ENCODE data around the gene TSR3. TPM values are rescaled to one million over a fixed set of nuclear protein-coding genes. Genes with fewer than 3 reads are reported as not detected.

TSR3 gene
- polyA plus RNA-seq, 10 donors: 35.9 to 54.8 (median 44.5) TPM

DNA sequence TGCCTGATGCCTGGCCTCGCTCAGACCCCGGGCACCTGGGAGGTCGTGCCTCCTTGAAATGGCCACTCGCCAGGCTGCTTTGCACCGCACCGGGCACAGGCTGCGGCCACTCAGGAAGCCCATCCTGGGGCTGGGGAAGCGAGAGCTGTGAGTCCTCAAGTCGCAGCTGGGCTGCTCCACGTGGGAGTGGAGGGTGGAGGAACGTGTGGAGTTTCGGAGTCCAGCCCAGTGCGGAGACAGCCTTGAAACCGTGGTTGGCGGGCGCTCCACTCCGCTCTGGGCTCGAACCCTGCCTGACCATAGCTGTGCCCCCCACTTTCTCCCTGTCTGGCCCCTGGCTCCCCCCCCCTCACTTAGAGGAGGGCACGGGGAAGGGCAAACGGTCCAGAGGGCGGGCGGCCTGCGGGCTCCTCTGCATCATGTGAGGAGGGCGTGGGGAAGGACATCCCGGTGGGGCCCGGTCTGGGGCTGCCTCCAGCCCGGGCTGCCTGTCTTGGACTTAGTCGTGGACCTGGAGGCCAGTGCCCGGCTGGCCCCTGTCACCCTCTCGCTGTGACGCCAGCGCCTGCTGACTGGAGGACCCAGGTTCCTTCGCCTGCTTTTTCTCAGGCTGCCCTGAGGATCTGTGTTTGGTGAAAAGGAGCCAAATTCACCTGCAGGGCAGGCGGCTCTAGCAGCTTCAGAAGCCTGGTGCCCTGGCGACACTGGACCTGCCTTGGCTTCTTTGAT is 39.8 kb downstream of the TSR3 start:
- DNase-seq: peak in 1 of 3 donors; percentile 55

DNA sequence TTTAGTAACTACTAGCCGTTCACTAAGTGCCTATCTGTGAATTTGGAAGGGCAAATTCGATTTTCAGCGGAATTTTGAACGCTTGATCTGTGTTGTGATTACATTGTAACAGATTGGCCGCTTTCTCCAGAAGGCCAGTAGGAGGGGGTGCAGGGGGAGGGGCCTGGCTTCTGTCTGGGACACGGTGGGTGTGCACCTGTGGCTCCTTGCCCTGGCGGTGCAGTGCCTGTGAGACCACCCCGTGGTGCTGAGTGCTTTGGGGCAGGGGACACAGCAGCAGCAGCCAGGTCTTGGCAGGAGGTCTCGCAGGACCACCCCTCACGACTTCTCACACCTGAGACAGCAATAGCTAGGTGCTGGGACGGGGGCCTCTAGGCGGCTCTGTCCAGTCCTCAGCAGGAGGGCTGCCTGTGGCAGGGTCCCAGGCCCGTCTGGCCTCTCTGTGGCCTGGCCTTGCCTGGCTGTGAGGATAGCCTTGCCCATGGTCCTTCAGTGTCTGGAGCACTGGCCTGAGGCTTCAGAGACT is 40.4 kb downstream of the TSR3 start:
- no peak for DNase-seq

DNA sequence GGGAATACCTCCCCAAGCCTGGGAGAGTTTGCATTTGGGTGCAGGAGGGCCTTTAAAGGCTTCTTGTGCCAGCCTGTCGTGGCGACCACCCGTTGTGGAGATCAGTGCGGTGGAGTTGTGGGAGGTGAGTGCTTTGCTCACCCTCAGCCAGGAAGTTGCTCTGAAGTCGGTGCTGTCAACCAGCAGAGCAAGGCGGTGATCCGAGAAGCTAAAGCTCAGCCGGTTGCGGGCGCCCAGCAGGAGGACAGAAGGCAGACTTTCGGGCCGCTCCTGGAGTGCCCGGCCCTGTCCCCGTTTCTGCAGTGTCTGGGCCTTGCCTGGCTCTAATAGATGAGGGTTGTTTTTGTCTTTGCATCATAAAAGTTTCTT is 40.9 kb downstream of the TSR3 start:
- no peak for DNase-seq

DNA sequence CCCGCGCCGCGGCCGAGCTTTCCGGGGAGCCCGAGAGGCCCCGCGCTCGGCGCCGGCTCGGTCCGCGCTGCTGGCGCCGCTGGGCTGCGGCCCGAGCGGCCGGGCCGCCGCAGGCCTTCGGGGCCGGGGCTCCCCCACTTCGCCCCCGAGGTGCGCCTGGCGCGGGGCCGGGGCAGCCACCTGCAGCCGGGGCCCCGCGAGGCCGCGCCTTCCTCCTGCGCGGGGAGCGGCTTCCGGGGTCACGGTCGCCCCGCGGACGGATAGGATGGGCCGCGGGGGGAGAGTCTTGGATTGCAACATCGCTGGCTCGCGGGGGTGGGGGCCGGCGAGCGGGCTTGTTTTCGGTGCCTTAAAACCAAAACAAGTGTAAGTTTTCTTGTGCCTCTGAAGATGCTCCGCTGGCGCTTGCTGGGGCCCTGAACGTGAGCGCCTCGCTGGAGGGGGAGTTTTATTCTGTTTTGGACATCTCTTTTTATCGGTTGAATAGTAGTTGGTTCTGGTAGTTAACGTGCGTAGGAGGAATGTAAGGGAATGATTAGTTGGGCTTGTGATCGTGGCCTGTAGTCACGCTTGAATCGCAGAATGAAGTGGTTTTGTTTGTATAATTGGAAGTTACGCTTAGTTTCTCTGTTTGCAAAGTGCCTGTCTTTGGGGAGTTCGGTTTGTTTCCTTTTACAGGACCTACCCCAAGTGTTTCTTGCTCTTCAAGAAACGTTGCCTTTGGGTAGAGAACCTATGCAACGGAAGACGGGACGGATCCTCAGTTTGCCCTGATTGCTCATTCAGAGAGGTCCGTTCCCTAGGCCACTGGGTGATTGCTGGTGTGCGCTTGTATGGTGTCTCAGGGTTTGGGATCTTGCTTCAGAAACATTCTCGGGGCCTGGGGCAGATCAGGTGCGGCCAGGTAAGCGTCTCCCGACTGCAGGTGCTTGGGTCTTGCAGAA is 41.5 kb downstream of the TSR3 start:
- DNase-seq: peak in 2 of 3 donors; percentile 29 to 56

DNA sequence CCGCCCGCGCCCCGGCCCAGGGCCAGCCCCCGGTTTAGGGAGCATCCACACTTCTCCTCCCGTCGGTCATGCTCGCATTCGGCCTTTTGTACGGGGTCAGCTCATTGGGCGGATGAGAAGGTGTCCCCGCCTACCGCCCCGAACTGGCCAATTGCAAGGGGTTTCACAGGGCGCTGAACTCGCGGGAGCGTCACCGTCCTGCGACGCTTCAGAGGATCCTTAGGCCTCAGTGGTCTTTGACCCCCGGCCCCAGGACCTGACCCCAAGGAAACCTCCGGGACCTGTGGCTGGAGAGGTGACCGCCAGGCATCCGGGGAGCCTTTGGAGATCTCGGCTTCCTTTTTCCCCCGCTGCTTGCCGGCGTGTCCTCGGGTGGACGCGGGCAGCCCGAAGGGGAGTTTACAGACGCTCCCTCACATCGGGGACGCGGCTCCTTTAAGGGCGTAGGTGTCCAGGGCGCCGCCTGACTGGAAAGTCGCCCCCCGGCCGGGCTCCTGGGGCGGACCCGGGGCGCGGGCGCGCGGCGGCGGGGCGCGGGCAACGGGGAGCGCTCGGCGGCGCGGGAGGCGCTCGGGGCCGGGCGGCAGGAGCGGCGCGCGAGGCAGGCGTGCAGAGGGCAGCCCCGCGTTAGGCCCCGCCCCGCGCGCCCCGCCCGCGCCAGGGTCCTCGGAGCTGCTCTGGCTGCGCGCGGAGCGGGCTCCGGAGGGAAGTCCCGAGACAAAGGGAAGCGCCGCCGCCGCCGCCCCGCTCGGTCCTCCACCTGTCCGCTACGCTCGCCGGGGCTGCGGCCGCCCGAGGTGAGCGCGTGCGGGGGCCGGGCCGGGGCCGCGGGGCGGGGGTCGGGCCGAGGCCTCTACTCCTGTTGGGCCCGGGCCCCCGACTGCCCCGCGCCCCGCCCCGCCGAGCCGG is 42.4 kb downstream of the TSR3 start, which contains the start of gene UBE2I:
TSS of gene UBE2I (plus strand) at position 660 of the 909 bp plus-strand sequence. CDS start 4,395 bp downstream, outside the sequence.
- peak; percentile 99 to 100 (median 99) for DNase-seq

DNA sequence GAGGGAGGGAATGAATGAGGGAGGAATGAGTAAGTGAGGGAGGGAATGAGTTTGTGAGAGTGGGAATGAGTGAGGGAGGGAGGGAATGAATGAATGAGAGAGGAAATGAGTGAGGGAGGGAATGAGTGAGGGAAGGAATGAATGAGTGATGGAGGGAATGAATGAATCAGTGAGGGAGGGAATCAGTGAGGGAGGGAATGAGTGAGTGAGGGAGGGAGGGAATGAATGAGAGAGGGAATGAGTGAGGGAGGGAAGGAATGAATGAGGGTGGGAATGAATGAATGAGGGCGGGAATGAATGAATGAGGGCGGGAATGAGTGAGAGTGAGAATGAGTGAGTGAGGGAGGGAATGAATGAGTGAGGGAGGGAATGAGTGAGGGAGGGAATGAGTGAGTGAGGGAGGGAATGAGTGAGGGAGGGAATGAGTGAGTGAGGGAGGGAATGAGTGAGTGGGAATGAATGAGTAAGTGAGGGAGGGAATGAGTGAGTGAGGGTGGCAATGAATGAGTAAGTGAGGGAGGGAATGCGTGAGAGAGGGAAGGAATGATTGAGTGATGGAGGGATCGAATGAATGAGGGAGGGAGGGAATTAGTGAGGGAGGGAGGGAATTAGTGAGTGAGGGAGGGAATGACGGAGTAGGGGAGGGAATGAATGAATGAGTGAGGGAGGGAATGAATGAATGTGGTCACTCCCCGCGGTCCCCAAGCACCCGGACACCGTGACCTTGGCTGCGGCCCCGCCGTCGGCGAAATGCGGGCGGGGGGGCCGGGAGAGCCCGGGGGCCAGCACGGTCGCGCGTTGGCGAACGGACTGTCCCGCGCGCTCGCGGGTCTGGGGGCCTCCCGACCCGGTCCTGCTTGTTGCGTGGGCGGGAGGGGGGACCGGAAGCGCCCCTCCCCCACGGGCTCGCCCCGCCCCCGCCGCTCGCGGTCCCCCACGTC is 43.4 kb downstream of the TSR3 start:
- no peak for DNase-seq

DNA sequence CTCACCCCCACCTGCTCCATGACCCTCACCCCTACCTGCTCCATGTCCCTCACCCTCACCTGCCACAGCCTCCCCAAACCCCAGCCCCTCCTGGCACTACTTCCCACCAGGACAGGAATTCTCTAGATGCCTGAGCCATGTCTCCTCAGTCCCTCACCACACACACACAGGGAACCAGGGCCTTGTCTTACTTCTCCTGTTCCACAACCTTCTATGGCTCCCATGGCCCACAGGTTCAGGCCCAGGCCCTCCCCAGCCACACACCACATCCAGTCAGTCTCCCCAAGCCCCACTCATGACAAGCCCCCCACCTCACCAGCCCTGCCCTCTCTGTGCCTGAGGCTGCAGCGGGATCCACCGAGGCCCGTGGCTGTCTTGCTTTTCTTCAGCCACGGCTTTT is 45.3 kb downstream of the TSR3 start:
- no peak for DNase-seq

DNA sequence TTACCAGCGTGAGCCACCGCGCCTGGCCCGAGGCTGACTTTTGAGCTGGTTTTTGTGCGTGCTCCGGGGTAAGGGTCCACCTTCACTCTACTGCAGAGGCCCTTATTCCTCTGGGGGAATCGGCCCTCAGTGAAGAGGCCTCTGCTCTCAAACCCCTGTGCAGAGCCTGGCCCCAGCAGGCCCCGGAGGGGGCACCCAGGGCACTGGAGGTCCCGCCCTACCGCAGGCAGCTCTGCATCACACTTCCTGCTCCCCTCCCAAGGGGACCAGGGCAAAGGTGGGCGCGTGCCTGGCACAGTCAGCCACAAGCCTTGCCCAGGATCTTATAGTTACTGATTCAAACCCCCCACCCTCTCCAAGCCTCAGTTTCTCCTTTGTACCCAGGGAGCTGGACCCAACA is 45.9 kb downstream of the TSR3 start:
- no peak for DNase-seq

DNA sequence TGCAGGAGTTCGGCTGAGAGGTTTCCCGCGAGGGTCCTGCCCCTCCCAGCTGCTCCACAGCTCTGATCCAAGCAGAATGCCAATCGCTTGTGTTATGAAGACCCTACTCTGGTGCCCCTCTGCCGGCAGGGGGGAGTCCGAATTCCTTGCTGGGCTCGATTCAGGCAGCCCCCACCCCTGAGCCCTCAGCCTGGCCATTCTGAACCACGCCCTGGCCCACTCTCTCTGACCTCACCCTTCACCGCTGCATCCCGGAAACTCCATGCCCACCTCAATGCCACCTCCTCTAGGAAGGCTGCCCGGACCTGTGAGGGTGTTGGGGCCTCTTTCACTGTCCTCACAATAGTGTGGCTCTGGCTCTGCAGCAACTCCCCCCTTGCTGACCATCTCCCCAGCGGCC is 50.1 kb downstream of the TSR3 start:
- DNase-seq: no peak

DNA sequence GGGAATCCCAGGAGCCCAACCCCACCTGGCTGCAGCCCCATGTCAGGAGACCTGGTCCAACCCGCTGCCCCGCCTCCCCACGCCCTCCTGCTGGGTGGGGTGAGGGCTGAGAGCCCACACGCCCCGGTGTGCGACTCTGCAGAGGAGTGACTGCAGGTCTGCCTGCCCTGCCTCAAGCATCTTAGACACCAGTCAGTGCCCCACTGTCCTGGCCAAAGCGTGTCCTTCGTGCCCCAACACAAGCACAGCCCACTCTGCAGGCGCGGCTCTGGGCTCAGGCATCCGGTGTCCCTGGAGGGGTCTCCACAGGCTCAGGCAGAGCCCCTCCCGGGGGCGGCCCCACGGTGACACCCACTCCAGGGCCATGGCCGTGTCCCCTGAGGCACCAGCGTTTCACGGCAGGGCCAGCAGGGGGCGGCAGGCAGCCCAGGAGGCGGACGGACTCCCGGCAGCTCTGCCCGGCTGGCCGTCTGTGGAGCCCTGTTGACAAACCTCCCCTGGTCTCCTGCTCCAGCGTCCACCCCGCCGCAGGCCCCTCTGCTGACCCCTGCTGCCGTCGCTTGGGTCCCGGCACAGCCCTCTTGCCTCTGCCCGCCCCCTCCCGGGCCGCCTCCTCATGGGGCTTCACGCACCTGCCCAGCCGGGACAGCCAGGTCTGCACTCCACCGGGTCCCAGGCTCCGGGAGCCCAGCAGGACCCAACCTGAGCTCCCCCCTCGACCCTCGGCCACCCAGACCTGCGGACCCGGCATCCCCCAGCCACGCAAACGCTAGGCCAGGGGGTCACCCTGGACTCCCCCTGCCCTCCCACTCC is 50.8 kb downstream of the TSR3 start:
- peak in 1 of 3 donors; percentile 59 for DNase-seq

DNA sequence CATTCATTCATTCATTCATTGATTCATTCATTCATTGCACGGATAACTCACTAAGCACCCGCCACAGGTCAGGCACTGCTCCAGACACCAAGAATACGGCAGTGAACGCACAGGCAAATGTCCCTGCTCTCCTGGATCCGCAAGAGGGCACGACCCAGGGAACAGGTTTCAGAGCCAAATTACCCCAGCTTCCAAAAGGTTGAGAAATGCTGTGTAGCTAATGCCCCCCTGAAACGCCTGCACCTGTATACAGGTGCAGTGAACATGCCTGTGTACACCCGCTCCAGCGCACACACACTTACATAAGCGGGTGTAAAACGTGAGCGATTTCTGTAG is 51.8 kb downstream of the TSR3 start:
- DNase-seq: no peak

Other genes with a start within 250 kb of the TSR3 start
- 10 to 100 TPM; 30.7 to 52.0 (median 36.2) TPM for gene CACNA1H, start 198.8 kb downstream of the TSR3 start, polyA plus RNA-seq (ENCODE audit: insufficient read length in 10 of 10)
- gene TPSG1, start 126.6 kb downstream of the TSR3 start, polyA plus RNA-seq (ENCODE audit: insufficient read length in 10 of 10): 1 to 10 TPM in 8 of 10 donors, under 1 TPM in 2; 0.49 to 2.0 (median 1.3) TPM
- gene TPSB2, start 121.7 kb downstream of the TSR3 start, polyA plus RNA-seq (ENCODE audit: insufficient read length in 10 of 10): 1 to 10 TPM in 9 of 10 donors, under 1 TPM in 1; 0.34 to 6.3 (median 2.6) TPM
- 1 to 10 TPM in 9 of 10 donors, under 1 TPM in 1; 0.67 to 7.3 (median 2.6) TPM for gene TPSAB1, start 111.2 kb downstream of the TSR3 start, polyA plus RNA-seq (ENCODE audit: insufficient read length in 10 of 10)
- 1 to 10 TPM in 2 of 10 donors, under 1 TPM in 3, not detected in 5; 0.33 to 1.2 (median 0.91) TPM for gene TPSD1, start 95.8 kb downstream of the TSR3 start, polyA plus RNA-seq (ENCODE audit: insufficient read length in 10 of 10)
- gene UBE2I, start 42.2 kb downstream of the TSR3 start, polyA plus RNA-seq (ENCODE audit: insufficient read length in 10 of 10): 100 to 1,000 TPM in 4 of 10 donors, 10 to 100 TPM in 6; 89.9 to 116 (median 99.7) TPM
- 1 to 10 TPM in 2 of 10 donors, under 1 TPM in 8; 0.40 to 1.2 (median 0.81) TPM for gene BAIAP3, start 18.2 kb downstream of the TSR3 start, polyA plus RNA-seq (ENCODE audit: insufficient read length in 10 of 10)
- 10 to 100 TPM; 21.1 to 43.0 (median 36.4) TPM for gene GNPTG, start 53 bp upstream of the TSR3 start, polyA plus RNA-seq (ENCODE audit: insufficient read length in 10 of 10)
- 10 to 100 TPM in 1 of 10 donors, 1 to 10 TPM in 9; 4.4 to 13.3 (median 7.1) TPM for gene UNKL, start 62.8 kb upstream of the TSR3 start, polyA plus RNA-seq (ENCODE audit: insufficient read length in 10 of 10)
- 10 to 100 TPM in 6 of 10 donors, 1 to 10 TPM in 4; 8.1 to 13.5 (median 10.3) TPM for gene UQCC4, start 68.9 kb upstream of the TSR3 start, polyA plus RNA-seq (ENCODE audit: insufficient read length in 10 of 10)
- under 1 TPM in 3 of 10 donors, not detected in 7; 0.18 to 0.29 (median 0.19) TPM for gene PERCC1, start 79.2 kb upstream of the TSR3 start, polyA plus RNA-seq (ENCODE audit: insufficient read length in 10 of 10)
- 1 to 10 TPM in 8 of 10 donors, under 1 TPM in 2; 0.68 to 2.7 (median 1.6) TPM for gene CCDC154, start 92.7 kb upstream of the TSR3 start, polyA plus RNA-seq (ENCODE audit: insufficient read length in 10 of 10)
- 10 to 100 TPM; 19.8 to 37.5 (median 28.3) TPM for gene CLCN7, start 123.2 kb upstream of the TSR3 start, polyA plus RNA-seq (ENCODE audit: insufficient read length in 10 of 10)
- 1 to 10 TPM in 2 of 10 donors, under 1 TPM in 8; 0.13 to 1.5 (median 0.53) TPM for gene PTX4, start 137.1 kb upstream of the TSR3 start, polyA plus RNA-seq (ENCODE audit: insufficient read length in 10 of 10)
- gene TELO2, start 141.5 kb upstream of the TSR3 start, polyA plus RNA-seq (ENCODE audit: insufficient read length in 10 of 10): 10 to 100 TPM; 16.5 to 33.9 (median 27.0) TPM
- 10 to 100 TPM; 10.3 to 21.1 (median 15.1) TPM for gene TMEM204, start 181.8 kb upstream of the TSR3 start, polyA plus RNA-seq (ENCODE audit: insufficient read length in 10 of 10)